VCaP (cell line): ENCODE results near the gene FKBP5.
A peak's percentile ranks its signal among the peaks of the same experiment; 100 is the strongest.

Experiments used
- H3K27ac ChIP-seq: fragments of 450-650 bp; 2 replicates; pipeline ENCODE4 v1.5.1; 2017
- CTCF ChIP-seq: fragments of 450-650 bp; conservative IDR thresholded peaks from 2 replicates; pipeline ENCODE4 v1.5.1; 2017; ENCODE audit warnings: mild to moderate bottlenecking, moderate library complexity

Gene FKBP5

GRCh38 chr6:35586542-35586941, 102.2 kb downstream of the FKBP5 start:
- no peak for TF ChIP-seq CTCF
- H3K27ac ChIP-seq, result no peak overlapping the region

GRCh38 chr6:35585658-35586057, 103.1 kb downstream of the FKBP5 start:
- H3K27ac ChIP-seq, result no peak overlapping the region
- TF ChIP-seq CTCF, result no peak

- H3K27ac ChIP-seq, result peak overlapping the region; percentile 16; the same call in 1 of the 2 replicates
- peak; percentile 87 for TF ChIP-seq CTCF
Observed at GRCh38 chr6:35583893-35584688, 104.6 kb downstream of the FKBP5 start.

- no peak overlapping the region for H3K27ac ChIP-seq
- no peak for TF ChIP-seq CTCF
Observed at GRCh38 chr6:35582315-35582714, 106.4 kb downstream of the FKBP5 start.

- no peak overlapping the region for H3K27ac ChIP-seq
- no peak for TF ChIP-seq CTCF
Observed at GRCh38 chr6:35581633-35582032, 107.1 kb downstream of the FKBP5 start.

GRCh38 chr6:35580836-35581235, 107.9 kb downstream of the FKBP5 start:
- TF ChIP-seq CTCF, result no peak
- H3K27ac ChIP-seq, result no peak overlapping the region

GRCh38 chr6:35576682-35577081, 112.0 kb downstream of the FKBP5 start:
- no peak for TF ChIP-seq CTCF
- H3K27ac ChIP-seq, result no peak overlapping the region
